ENCODE data around the gene RASGEF1B. TPM values are rescaled to one million over a fixed set of nuclear protein-coding genes. Genes with fewer than 3 reads are reported as not detected.

RASGEF1B gene
- total RNA-seq, 1 experiment from 2014 or later = 7.5 TPM

GRCh38 chr4:81440949-81441348, 30.8 kb downstream of the RASGEF1B start:
- H4K91ac ChIP-seq (ENCODE audit: insufficient read length, low read depth, low read length) = no peak overlapping the region
- no peak overlapping the region for H2BK15ac ChIP-seq (ENCODE audit: low read depth, low read length)
- Mint-ChIP-seq H3K27ac (no peak overlapping the region), H3K36me3 (ENCODE audit: insufficient read depth in 1 of 3, low read depth in 3 of 3) (peaks cover 13 to 36% (median 15%) of the 10 kb centered on the region in 3 experiments; a peak in 6 of 7 replicates), H3K9me3 (no peaks in the 10 kb centered on the region), H3K27me3 (ENCODE audit: low read depth) (no peaks in the 10 kb centered on the region), H3K4me1 (no peaks in the 10 kb centered on the region), H3K4me3 (no peak overlapping the region)
- H4K20me1 ChIP-seq (ENCODE audit: control insufficient read depth, insufficient read depth, insufficient read length) = no peaks in the 10 kb centered on the region
- H2AK5ac ChIP-seq (ENCODE audit: insufficient read length, low read length) = no peak overlapping the region
- H3K9me3 ChIP-seq (ENCODE audit: control insufficient read depth, low read depth, low read length) = no peaks in the 10 kb centered on the region
- H3K4me1 ChIP-seq (ENCODE audit: insufficient read depth, low read length) = no peaks in the 10 kb centered on the region
- no peak overlapping the region for H2BK120ac ChIP-seq (ENCODE audit: low read depth, low read length, poor library complexity, severe bottlenecking)
- H3K79me1 ChIP-seq (ENCODE audit: insufficient read depth, low read depth, low read length, poor library complexity, severe bottlenecking) = no peaks in the 10 kb centered on the region
- no peak overlapping the region for H3K18ac ChIP-seq (ENCODE audit: insufficient read length, low read depth, low read length)
- H3K4ac ChIP-seq (ENCODE audit: low read depth, low read length) = no peak overlapping the region
- TF ChIP-seq, protein P1, sequence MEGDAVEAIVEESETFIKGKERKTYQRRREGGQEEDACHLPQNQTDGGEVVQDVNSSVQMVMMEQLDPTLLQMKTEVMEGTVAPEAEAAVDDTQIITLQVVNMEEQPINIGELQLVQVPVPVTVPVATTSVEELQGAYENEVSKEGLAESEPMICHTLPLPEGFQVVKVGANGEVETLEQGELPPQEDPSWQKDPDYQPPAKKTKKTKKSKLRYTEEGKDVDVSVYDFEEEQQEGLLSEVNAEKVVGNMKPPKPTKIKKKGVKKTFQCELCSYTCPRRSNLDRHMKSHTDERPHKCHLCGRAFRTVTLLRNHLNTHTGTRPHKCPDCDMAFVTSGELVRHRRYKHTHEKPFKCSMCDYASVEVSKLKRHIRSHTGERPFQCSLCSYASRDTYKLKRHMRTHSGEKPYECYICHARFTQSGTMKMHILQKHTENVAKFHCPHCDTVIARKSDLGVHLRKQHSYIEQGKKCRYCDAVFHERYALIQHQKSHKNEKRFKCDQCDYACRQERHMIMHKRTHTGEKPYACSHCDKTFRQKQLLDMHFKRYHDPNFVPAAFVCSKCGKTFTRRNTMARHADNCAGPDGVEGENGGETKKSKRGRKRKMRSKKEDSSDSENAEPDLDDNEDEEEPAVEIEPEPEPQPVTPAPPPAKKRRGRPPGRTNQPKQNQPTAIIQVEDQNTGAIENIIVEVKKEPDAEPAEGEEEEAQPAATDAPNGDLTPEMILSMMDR (conservative IDR thresholded peaks at IDR 0.05) = no peak
- H4K5ac ChIP-seq (ENCODE audit: insufficient read length, low read depth, low read length) = no peak overlapping the region
- WGBS (ENCODE audit: extremely low coverage, insufficient read length, low lambda C conversion rate) = no CpG with 5 or more reads among the region's 4 CpGs
- no peak overlapping the region for H2BK12ac ChIP-seq (ENCODE audit: insufficient read length, low read depth, low read length)
- no peak overlapping the region for H3K4me2 ChIP-seq (ENCODE audit: insufficient read depth, insufficient read length, low read length)
- H3K27me3 ChIP-seq (ENCODE audit: insufficient read depth, low read length) = no peaks in the 10 kb centered on the region
- H3K27ac ChIP-seq (ENCODE audit: insufficient read length, low read depth, low read length) = no peak overlapping the region
- no peak overlapping the region for H3K23ac ChIP-seq (ENCODE audit: insufficient read length, low read depth, low read length)
- no peak overlapping the region for H3K14ac ChIP-seq (ENCODE audit: insufficient read depth, low read length)
- no peaks in the 10 kb centered on the region for H3K79me2 ChIP-seq (ENCODE audit: insufficient read depth, low read length)
- no peak overlapping the region for H3T11ph ChIP-seq (ENCODE audit: low read length)
- H4K8ac ChIP-seq (replicated peaks; ENCODE audit: insufficient read length, low read depth, low read length) = no peak overlapping the region
- no peaks in the 10 kb centered on the region for H3K23me2 ChIP-seq (ENCODE audit: insufficient read length, low read depth, low read length, poor library complexity, severe bottlenecking)
- no peak overlapping the region for H2BK20ac ChIP-seq (ENCODE audit: low read depth, low read length, poor library complexity, severe bottlenecking)
- H2BK5ac ChIP-seq (ENCODE audit: insufficient read length, low read length) = no peak overlapping the region
- H2AFZ ChIP-seq (ENCODE audit: low read length) = no peak overlapping the region
- no peak overlapping the region for H3K9ac ChIP-seq (ENCODE audit: extremely low read depth, insufficient read length, low read length)
- no peak for DNase-seq
- no peak overlapping the region for H3K56ac ChIP-seq (ENCODE audit: insufficient read length, low read depth, low read length)

Measured in H9 (cell line).